GM12878 (cell line): ENCODE data around the gene NOP14. TPM values are rescaled to one million over a fixed set of nuclear protein-coding genes. Genes with fewer than 3 reads are reported as not detected.
A peak's percentile ranks its signal among the peaks of the same experiment; 100 is the strongest.

Experiments used
- BHLHE40 ChIP-seq, 2 experiments: fragments of 450-650 bp in 1 of 2; IDR thresholded peaks; 2 replicates each; pipeline ENCODE4 v1.6.1; 2011 to 2017; ENCODE audit warnings: low read depth in 2 of 2, borderline replicate concordance in 1 of 2, improper control_type of control experiment in 1 of 2, low read length in 1 of 2, mild to moderate bottlenecking in 1 of 2
- BMI1 ChIP-seq: fragments of 450-650 bp; IDR thresholded peaks from 2 replicates; pipeline ENCODE4 v1.6.1; 2016; ENCODE audit warnings: mild to moderate bottlenecking, moderate library complexity, borderline replicate concordance
- CBX3 ChIP-seq: fragments of 200-600 bp; sonication (generic); IDR thresholded peaks from 2 replicates; pipeline ENCODE4 v1.6.1; 2016; ENCODE audit warnings: low read depth, borderline replicate concordance
- CHD4 ChIP-seq: fragments of 200-600 bp; sonication (generic); IDR thresholded peaks from 2 replicates; pipeline ENCODE4 v1.6.1; 2016; ENCODE audit warnings: mild to moderate bottlenecking
- FOXM1 ChIP-seq: IDR thresholded peaks from 2 replicates; pipeline ENCODE4 v1.6.1; 2012; ENCODE audit warnings: low read depth, mild to moderate bottlenecking, inconsistent platforms, low read length, moderate library complexity
- LARP7 ChIP-seq: fragments of 450-650 bp; IDR thresholded peaks from 2 replicates; pipeline ENCODE4 v1.6.1; 2017; ENCODE audit warnings: mild to moderate bottlenecking
- NFYA ChIP-seq: IDR thresholded peaks from 2 replicates; pipeline ENCODE4 v1.6.1; 2011; ENCODE audit warnings: low read depth, mild to moderate bottlenecking, low read length, improper control_type of control experiment, borderline replicate concordance
- PAX5 ChIP-seq: IDR thresholded peaks from 2 replicates; pipeline ENCODE4 v1.6.1; 2011; ENCODE audit warnings: low read depth, low read length, borderline replicate concordance
- POLR2A ChIP-seq: IDR thresholded peaks from 2 replicates; pipeline ENCODE4 v1.6.1; 2011; ENCODE audit warnings: low read depth, mild to moderate bottlenecking, low read length
- RAD51 ChIP-seq: fragments of 450-650 bp; IDR thresholded peaks from 2 replicates; pipeline ENCODE4 v1.6.1; 2016; ENCODE audit warnings: moderate library complexity, mild to moderate bottlenecking, inconsistent platforms
- SMAD5 ChIP-seq: IDR thresholded peaks from 2 replicates; pipeline ENCODE4 v1.6.1; 2016; ENCODE audit warnings: antibody characterized with exemption, low read depth
- SUPT20H ChIP-seq: IDR thresholded peaks from 2 replicates; pipeline ENCODE4 v1.6.1; 2011; ENCODE audit warnings: low read depth, mild to moderate bottlenecking, low read length, moderate library complexity, borderline replicate concordance; ENCODE audit not compliant: control insufficient read depth
- SUZ12 ChIP-seq: fragments of 200-600 bp; sonication (generic); IDR thresholded peaks from one replicate; pipeline ENCODE4 v1.6.1; 2018; ENCODE audit warnings: antibody characterized with exemption, mild to moderate bottlenecking; ENCODE audit not compliant: unreplicated experiment
- TCF12 ChIP-seq: IDR thresholded peaks from 2 replicates; pipeline ENCODE4 v1.6.1; 2011; ENCODE audit warnings: low read depth, mild to moderate bottlenecking, low read length
- TCF3 ChIP-seq: IDR thresholded peaks from 2 replicates; pipeline ENCODE4 v1.6.1; 2012; ENCODE audit warnings: low read depth, mild to moderate bottlenecking, low read length, borderline replicate concordance; ENCODE audit not compliant: insufficient read depth
- YY1 ChIP-seq: IDR thresholded peaks from 2 replicates; pipeline ENCODE4 v1.6.1; 2011; ENCODE audit warnings: low read depth, mild to moderate bottlenecking, low read length
- polyA plus RNA-seq, 11 experiments: library from polyadenylated mRNA; depleted of rRNA in 4 of 11; unstranded in 6 of 11; stranded (reverse) in 5 of 11; fragments of >200 nt; fragmentation: Nextera tagmentation in 4 of 11; fragmentation: Illumina TruSeq in 1 of 11; extraction: Ambion mirVana in 4 of 11; extraction: Trizol in 1 of 11; gene quantifications; 1 replicate in 1 of 11; 2 replicates in 10 of 11; pipeline versions ENCODE4 v1.2.1 to v1.2.3, GENCODE V29; 2011 to 2016; ENCODE audit warnings: inconsistent platforms in 2 of 11, missing spikeins in 2 of 11, low read depth in 1 of 11
- total RNA-seq, 4 experiments: library from RNA; depleted of rRNA in 3 of 4; stranded (reverse); fragments of >200 nt in 3 of 4; fragmentation: Illumina TruSeq in 1 of 4; extraction: Trizol in 1 of 4; gene quantifications; 2 replicates each; pipeline versions ENCODE4 v1.2.1 to v1.2.3, GENCODE V29; 2013 to 2021
- TF ChIP-seq, protein P1 (sequence below): fragments of 450-650 bp; formaldehyde crosslinking; IDR thresholded peaks from 2 replicates; pipeline ENCODE4 v1.5.0; 2022; ENCODE audit warnings: mild to moderate bottlenecking, missing genetic modification characterization
- TF ChIP-seq, protein P2 (sequence below): fragments of 450-650 bp; IDR thresholded peaks from 2 replicates; pipeline ENCODE4 v1.6.1; 2017; ENCODE audit warnings: mild to moderate bottlenecking, moderate library complexity
- TF ChIP-seq, protein P3 (sequence below): IDR thresholded peaks from 2 replicates; pipeline ENCODE4 v1.6.1; 2011; ENCODE audit warnings: low read depth, low read length, improper control_type of control experiment, borderline replicate concordance
- TF ChIP-seq, protein P4 (sequence below): IDR thresholded peaks from 2 replicates; pipeline ENCODE4 v1.6.1; 2012; ENCODE audit warnings: low read depth, low read length, improper control_type of control experiment
- TF ChIP-seq, protein P5 (sequence below): IDR thresholded peaks from 2 replicates; pipeline ENCODE4 v1.6.1; 2011; ENCODE audit warnings: low read depth, mild to moderate bottlenecking, low read length, moderate library complexity, borderline replicate concordance; ENCODE audit errors: extremely low read depth

NOP14 gene
- total and polyA plus RNA-seq, 10 of the 15 experiments (the other 5 are each of a cell fraction or from before 2014, with no cell fraction given): 13.8 to 80.6 (median 49.7) TPM

DNA sequence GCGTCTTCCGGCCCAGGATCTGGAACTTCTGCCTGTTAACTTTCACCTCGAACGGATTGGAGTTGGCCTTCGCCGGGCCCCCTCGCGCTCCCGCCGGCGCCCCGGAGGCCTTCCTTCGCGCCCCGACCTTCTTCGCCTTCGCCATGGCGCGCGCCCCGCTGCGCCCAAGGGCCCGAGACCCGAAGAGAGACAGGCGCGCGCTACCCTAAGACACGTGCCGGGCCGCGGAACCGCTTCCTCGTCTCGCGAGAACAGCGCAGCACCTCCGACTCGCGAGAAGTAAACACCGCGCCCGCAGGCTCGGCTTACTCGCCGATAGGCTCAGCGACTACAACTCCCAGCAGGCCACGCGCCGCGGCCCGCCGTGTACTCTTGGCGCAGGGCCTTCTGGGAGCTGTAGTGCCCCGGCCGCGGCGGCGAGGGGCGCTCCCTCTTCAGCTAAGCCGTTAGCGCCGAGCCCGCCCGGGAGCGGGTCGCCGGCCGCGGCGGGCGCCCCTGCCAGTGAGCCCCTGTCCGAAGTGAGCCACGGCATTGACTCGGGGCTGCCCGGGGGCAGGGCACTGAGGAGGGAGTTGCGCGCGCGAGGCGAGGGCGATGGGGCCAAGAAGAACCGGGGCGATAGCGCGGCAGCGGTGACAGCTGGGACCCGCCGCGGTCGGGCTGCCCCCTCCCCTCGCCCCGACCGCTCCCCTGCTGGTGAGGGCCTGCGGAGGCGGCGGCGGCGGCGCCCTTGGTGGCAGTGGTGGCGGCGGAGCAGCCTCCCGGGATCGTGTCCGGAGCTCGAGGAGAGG lies at the start of gene NOP14, which contains the start of gene GRK4 (continued):
- TF ChIP-seq, protein P1, sequence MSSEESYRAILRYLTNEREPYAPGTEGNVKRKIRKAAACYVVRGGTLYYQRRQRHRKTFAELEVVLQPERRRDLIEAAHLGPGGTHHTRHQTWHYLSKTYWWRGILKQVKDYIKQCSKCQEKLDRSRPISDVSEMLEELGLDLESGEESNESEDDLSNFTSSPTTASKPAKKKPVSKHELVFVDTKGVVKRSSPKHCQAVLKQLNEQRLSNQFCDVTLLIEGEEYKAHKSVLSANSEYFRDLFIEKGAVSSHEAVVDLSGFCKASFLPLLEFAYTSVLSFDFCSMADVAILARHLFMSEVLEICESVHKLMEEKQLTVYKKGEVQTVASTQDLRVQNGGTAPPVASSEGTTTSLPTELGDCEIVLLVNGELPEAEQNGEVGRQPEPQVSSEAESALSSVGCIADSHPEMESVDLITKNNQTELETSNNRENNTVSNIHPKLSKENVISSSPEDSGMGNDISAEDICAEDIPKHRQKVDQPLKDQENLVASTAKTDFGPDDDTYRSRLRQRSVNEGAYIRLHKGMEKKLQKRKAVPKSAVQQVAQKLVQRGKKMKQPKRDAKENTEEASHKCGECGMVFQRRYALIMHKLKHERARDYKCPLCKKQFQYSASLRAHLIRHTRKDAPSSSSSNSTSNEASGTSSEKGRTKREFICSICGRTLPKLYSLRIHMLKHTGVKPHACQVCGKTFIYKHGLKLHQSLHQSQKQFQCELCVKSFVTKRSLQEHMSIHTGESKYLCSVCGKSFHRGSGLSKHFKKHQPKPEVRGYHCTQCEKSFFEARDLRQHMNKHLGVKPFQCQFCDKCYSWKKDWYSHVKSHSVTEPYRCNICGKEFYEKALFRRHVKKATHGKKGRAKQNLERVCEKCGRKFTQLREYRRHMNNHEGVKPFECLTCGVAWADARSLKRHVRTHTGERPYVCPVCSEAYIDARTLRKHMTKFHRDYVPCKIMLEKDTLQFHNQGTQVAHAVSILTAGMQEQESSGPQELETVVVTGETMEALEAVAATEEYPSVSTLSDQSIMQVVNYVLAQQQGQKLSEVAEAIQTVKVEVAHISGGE (CRISPR knock-in tag): no peak
- TF ChIP-seq, protein P2, sequence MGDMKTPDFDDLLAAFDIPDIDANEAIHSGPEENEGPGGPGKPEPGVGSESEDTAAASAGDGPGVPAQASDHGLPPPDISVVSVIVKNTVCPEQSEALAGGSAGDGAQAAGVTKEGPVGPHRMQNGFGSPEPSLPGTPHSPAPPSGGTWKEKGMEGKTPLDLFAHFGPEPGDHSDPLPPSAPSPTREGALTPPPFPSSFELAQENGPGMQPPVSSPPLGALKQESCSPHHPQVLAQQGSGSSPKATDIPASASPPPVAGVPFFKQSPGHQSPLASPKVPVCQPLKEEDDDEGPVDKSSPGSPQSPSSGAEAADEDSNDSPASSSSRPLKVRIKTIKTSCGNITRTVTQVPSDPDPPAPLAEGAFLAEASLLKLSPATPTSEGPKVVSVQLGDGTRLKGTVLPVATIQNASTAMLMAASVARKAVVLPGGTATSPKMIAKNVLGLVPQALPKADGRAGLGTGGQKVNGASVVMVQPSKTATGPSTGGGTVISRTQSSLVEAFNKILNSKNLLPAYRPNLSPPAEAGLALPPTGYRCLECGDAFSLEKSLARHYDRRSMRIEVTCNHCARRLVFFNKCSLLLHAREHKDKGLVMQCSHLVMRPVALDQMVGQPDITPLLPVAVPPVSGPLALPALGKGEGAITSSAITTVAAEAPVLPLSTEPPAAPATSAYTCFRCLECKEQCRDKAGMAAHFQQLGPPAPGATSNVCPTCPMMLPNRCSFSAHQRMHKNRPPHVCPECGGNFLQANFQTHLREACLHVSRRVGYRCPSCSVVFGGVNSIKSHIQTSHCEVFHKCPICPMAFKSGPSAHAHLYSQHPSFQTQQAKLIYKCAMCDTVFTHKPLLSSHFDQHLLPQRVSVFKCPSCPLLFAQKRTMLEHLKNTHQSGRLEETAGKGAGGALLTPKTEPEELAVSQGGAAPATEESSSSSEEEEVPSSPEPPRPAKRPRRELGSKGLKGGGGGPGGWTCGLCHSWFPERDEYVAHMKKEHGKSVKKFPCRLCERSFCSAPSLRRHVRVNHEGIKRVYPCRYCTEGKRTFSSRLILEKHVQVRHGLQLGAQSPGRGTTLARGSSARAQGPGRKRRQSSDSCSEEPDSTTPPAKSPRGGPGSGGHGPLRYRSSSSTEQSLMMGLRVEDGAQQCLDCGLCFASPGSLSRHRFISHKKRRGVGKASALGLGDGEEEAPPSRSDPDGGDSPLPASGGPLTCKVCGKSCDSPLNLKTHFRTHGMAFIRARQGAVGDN: peak; percentile 93
- TF ChIP-seq NFYA (no peak), LARP7 (peak; percentile 68), CBX3 (no peak), RAD51 (peak; percentile 82), BMI1 (no peak), BHLHE40 (IDR thresholded peaks at IDR 0.05; ENCODE audit: borderline replicate concordance in 1 of 2, low read depth in 2 of 2, low read length in 1 of 2) (peak; percentile 99 to 100), FOXM1 (no peak), SUPT20H (no peak), SMAD5 (peak; percentile 72), TCF12 (no peak; the same call in 1 of the 2 replicates), TCF3 (no peak; the same call in 1 of the 2 replicates), YY1 (peak; percentile 87), SUZ12 (no peak), PAX5 (peak; percentile 69; the same call in 1 of the 2 replicates), CHD4 (no peak), POLR2A (peak; percentile 90)
- TF ChIP-seq, protein P3, sequence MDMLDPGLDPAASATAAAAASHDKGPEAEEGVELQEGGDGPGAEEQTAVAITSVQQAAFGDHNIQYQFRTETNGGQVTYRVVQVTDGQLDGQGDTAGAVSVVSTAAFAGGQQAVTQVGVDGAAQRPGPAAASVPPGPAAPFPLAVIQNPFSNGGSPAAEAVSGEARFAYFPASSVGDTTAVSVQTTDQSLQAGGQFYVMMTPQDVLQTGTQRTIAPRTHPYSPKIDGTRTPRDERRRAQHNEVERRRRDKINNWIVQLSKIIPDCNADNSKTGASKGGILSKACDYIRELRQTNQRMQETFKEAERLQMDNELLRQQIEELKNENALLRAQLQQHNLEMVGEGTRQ: peak; percentile 68
- TF ChIP-seq, protein P4, sequence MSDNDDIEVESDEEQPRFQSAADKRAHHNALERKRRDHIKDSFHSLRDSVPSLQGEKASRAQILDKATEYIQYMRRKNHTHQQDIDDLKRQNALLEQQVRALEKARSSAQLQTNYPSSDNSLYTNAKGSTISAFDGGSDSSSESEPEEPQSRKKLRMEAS: peak; percentile 99
- TF ChIP-seq, protein P5, sequence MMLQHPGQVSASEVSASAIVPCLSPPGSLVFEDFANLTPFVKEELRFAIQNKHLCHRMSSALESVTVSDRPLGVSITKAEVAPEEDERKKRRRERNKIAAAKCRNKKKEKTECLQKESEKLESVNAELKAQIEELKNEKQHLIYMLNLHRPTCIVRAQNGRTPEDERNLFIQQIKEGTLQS: peak; percentile 37; the same call in 1 of the 2 replicates
